Lower leg skin (tissue), 4 donors: ENCODE data around the gene TMEM87A. TPM values are rescaled to one million over a fixed set of nuclear protein-coding genes. Genes with fewer than 3 reads are reported as not detected.

Experiments used
- DNase-seq, 2 donors: peaks; one replicate each; pipeline ENCODE4 v3.0.0-alpha.2; 2019; ENCODE audit warnings: low spot score in 2 of 2
- H3K4me3 ChIP-seq: fragments of 200-600 bp; sonication (generic); 2 replicates; pipeline ENCODE4 v1.5.1; 2017; ENCODE audit warnings: mild to moderate bottlenecking, low read depth; ENCODE audit not compliant: poor library complexity, severe bottlenecking
- CTCF ChIP-seq, 3 donors: fragments of 450-650 bp; IDR thresholded peaks; one replicate each; pipeline ENCODE4 v1.5.1; 2016; ENCODE audit warnings: antibody characterized with exemption in 3 of 3, mild to moderate bottlenecking in 3 of 3, moderate library complexity in 2 of 3
- POLR2A ChIP-seq, 2 donors: fragments of 450-650 bp; IDR thresholded peaks; one replicate each; pipeline ENCODE4 v1.6.1; 2016 to 2017; ENCODE audit warnings: antibody characterized with exemption in 2 of 2, mild to moderate bottlenecking in 1 of 2, moderate library complexity in 1 of 2
- WGBS, 2 donors: methylation state at CpG; one replicate each; pipeline ENCODE4 v1.1.5; 2018; 5-methylcytosine and 5-hydroxymethylcytosine counted together
- intact Hi-C: fragments of 100-400 bp; cut with DNase I; formaldehyde crosslinking; loops from one replicate; pipeline ENCODE4 v1.15.0; 2023; ENCODE audit warnings: low total_unique reads
- total RNA-seq, 4 donors: library from RNA; depleted of rRNA; stranded (reverse); fragments of >200 nt; gene quantifications; one replicate each; pipeline ENCODE4 v1.1.0, GENCODE V29; 2016

TMEM87A gene
- total RNA-seq, 4 donors from 2014 or later = 86.9 to 110 (median 95.9) TPM

GRCh38 chr15:42275780-42276391, 2.7 kb upstream of the TMEM87A start:
- intact Hi-C loops = no loop called here
- no peak for DNase-seq
- WGBS, 2 donors = 45 to 46% methylated on average over 4 of the region's 4 CpGs
- H3K4me3 ChIP-seq = no peak overlapping the region
- no peak for TF ChIP-seq POLR2A (IDR thresholded peaks at IDR 0.05)
- TF ChIP-seq CTCF (IDR thresholded peaks at IDR 0.05) = no peak

GRCh38 chr15:42274702-42274989, 1.4 kb upstream of the TMEM87A start:
- no peak for DNase-seq
- WGBS, 2 donors = 38 to 43% methylated on average over 6 of the region's 6 CpGs
- H3K4me3 ChIP-seq = peak overlapping the region; percentile 23
- TF ChIP-seq CTCF (IDR thresholded peaks at IDR 0.05) = no peak
- no peak for TF ChIP-seq POLR2A (IDR thresholded peaks at IDR 0.05)
- intact Hi-C loops = no loop called here

GRCh38 chr15:42273900-42274701, 868 bp upstream of the TMEM87A start:
- intact Hi-C loops = no loop called here

GRCh38 chr15:42270996-42271395, 2.2 kb downstream of the TMEM87A start:
- intact Hi-C loops = no loop called here
- TF ChIP-seq CTCF (IDR thresholded peaks at IDR 0.05) (no peak), POLR2A (IDR thresholded peaks at IDR 0.05) (no peak)
- no peak overlapping the region for H3K4me3 ChIP-seq
- 54 to 56% methylated on average over 5 of the region's 5 CpGs for WGBS, 2 donors
- no peak for DNase-seq

More at GRCh38 chr15:42273900-42274701, 868 bp upstream of the TMEM87A start:
- TF ChIP-seq POLR2A (IDR thresholded peaks at IDR 0.05) (no peak), CTCF (IDR thresholded peaks at IDR 0.05) (no peak)
- WGBS, 2 donors = 2% methylated on average over 27 of the region's 27 CpGs
- DNase-seq = peak; percentile 62 to 93
- H3K4me3 ChIP-seq = peak overlapping the region; percentile 60

- 43 to 96% methylated on average over 1 to 2 of the region's 2 CpGs for WGBS, 2 donors
Observed at GRCh38 chr15:42270551-42270950, 2.7 kb downstream of the TMEM87A start.

More at GRCh38 chr15:42270551-42270950, 2.7 kb downstream of the TMEM87A start:
- intact Hi-C loops = no loop called here
- DNase-seq = no peak
- TF ChIP-seq CTCF (IDR thresholded peaks at IDR 0.05) = no peak
- no peak for TF ChIP-seq POLR2A (IDR thresholded peaks at IDR 0.05)
- H3K4me3 ChIP-seq = no peak overlapping the region
